Measurements from ENCODE around the gene TMEM53. TPM values are rescaled to one million over a fixed set of nuclear protein-coding genes. Genes with fewer than 3 reads are reported as not detected.

The TMEM53 gene
- polyA plus RNA-seq, 1 of the 3 experiments (the other 2 are of a cell fraction), result 14.9 TPM

- TF ChIP-seq RXRA (IDR thresholded peaks at IDR 0.05; ENCODE audit: borderline replicate concordance, low read depth), result no peak
Observed at GRCh38 chr1:44684525-44684924, 10.2 kb upstream of the TMEM53 start (continued).

- Histone ChIP-seq H3K9ac (no peak overlapping the region), H3K36me3 (replicated peaks in 1 of 2; ENCODE audit: control insufficient read depth in 1 of 2, insufficient read depth in 2 of 2, low read length in 1 of 2) (no peaks in the 10 kb centered on the region), H3K9me2 (no peaks in the 10 kb centered on the region), H3K27me3 (ENCODE audit: insufficient read depth) (no peaks in the 10 kb centered on the region), H3K4me1 (ENCODE audit: control insufficient read depth in 1 of 2, insufficient read depth in 2 of 2, low read depth in 1 of 2, low read length in 1 of 2) (peaks cover 0 to 2% of the 10 kb centered on the region in 2 experiments; a peak in 1 of 4 replicates), H3F3A (replicated peaks; ENCODE audit: insufficient read depth) (no peaks in the 10 kb centered on the region), H2AFZ (ENCODE audit: low read depth) (no peak overlapping the region), H3K27ac (ENCODE audit: low read depth in 2 of 2, low read length in 1 of 2) (no peak overlapping the region), H3K9me3 (no peaks in the 10 kb centered on the region), H3K4me2 (no peak overlapping the region), H4K20me1 (ENCODE audit: insufficient read depth) (no peaks in the 10 kb centered on the region), H3K79me2 (ENCODE audit: insufficient read depth) (no peaks in the 10 kb centered on the region), H3K4me3 (ENCODE audit: low read depth in 2 of 2, low read length in 1 of 2) (no peak overlapping the region)
- ChIA-PET POLR2A (no interaction called here), CTCF (no interaction called here)
- 94% methylated on average over 3 of the region's 3 CpGs for WGBS (ENCODE audit: low lambda C conversion rate)
- no peak for DNase-seq
- TF ChIP-seq RFX5 (IDR thresholded peaks at IDR 0.05; ENCODE audit: low read length) (no peak), NFIC (IDR thresholded peaks at IDR 0.05; ENCODE audit: borderline replicate concordance) (no peak), NRF1 (IDR thresholded peaks at IDR 0.05; ENCODE audit: low read depth, low read length) (no peak), RAD21 (IDR thresholded peaks at IDR 0.05; ENCODE audit: low read length) (no peak), MEF2A (IDR thresholded peaks at IDR 0.05; ENCODE audit: borderline replicate concordance, low read depth) (no peak), TCF12 (IDR thresholded peaks at IDR 0.05) (no peak), FOSL2 (IDR thresholded peaks at IDR 0.05; ENCODE audit: borderline replicate concordance, low read depth) (no peak), ELF1 (IDR thresholded peaks at IDR 0.05) (no peak), RCOR1 (IDR thresholded peaks at IDR 0.05; ENCODE audit: low read length) (no peak), MAX (IDR thresholded peaks at IDR 0.05; ENCODE audit: low read depth) (no peak), FOXM1 (IDR thresholded peaks at IDR 0.05; ENCODE audit: low read depth) (no peak), CHD2 (IDR thresholded peaks at IDR 0.05; ENCODE audit: low read length, partially characterized antibody) (no peak), POLR2AphosphoS5 (IDR thresholded peaks at IDR 0.05; ENCODE audit: low read depth, low read length) (no peak), MXI1 (IDR thresholded peaks at IDR 0.05; ENCODE audit: low read depth, low read length) (no peak), YY1 (IDR thresholded peaks at IDR 0.05; ENCODE audit: low read depth) (no peak), USF1 (IDR thresholded peaks at IDR 0.05; ENCODE audit: borderline replicate concordance, low read depth) (no peak), PBX3 (IDR thresholded peaks at IDR 0.05) (no peak), TAF1 (IDR thresholded peaks at IDR 0.05; ENCODE audit: borderline replicate concordance, low read depth, low read length) (no peak), GABPA (IDR thresholded peaks at IDR 0.05; ENCODE audit: low read depth) (no peak), USF2 (IDR thresholded peaks at IDR 0.05; ENCODE audit: borderline replicate concordance, low read depth, low read length) (no peak)
Observed at GRCh38 chr1:44682883-44683265, 8.6 kb upstream of the TMEM53 start.
